ENCODE results near the gene APLP2.
"Not testable (repeated sequence)": the region's sequence is repeated elsewhere in the genome, so short reads cannot be mapped to it uniquely, and the experiment has no call there.

APLP2 gene

GRCh38 chr11:130062026-130062425 lies 7.7 kb upstream of the APLP2 start:
- DNase-seq, result no peak

- peak; percentile 86 for DNase-seq
Measured at GRCh38 chr11:130063451-130063850, 6.2 kb upstream of the APLP2 start.

- no peak for DNase-seq
Measured at GRCh38 chr11:130064596-130064995, 5.1 kb upstream of the APLP2 start.

- no peak for DNase-seq
Measured at GRCh38 chr11:130066338-130066737, 3.4 kb upstream of the APLP2 start.

- no peak for DNase-seq
Measured at GRCh38 chr11:130068546-130068985, 1.1 kb upstream of the APLP2 start.

GRCh38 chr11:130068986-130069658 lies 572 bp upstream of the APLP2 start:
- peak; percentile 96 for DNase-seq

GRCh38 chr11:130070109-130070845 lies 583 bp downstream of the APLP2 start:
- no peak for DNase-seq

- no peak for DNase-seq
Measured at GRCh38 chr11:130070846-130071200, 1.1 kb downstream of the APLP2 start.

GRCh38 chr11:130071211-130071712 lies 1.6 kb downstream of the APLP2 start:
- no peak for DNase-seq

- no peak for DNase-seq
Measured at GRCh38 chr11:130074736-130075135, 5.0 kb downstream of the APLP2 start.

GRCh38 chr11:130076778-130077481 lies 7.2 kb downstream of the APLP2 start:
- DNase-seq, result peak; percentile 48

GRCh38 chr11:130077671-130078070 lies 8.0 kb downstream of the APLP2 start:
- DNase-seq, result peak; percentile 91

GRCh38 chr11:130078080-130078479 lies 8.4 kb downstream of the APLP2 start:
- peak; percentile 64 for DNase-seq

- no peak for DNase-seq
Measured at GRCh38 chr11:130085671-130086290, 16.1 kb downstream of the APLP2 start.

GRCh38 chr11:130086669-130087068 lies 17.0 kb downstream of the APLP2 start:
- DNase-seq, result no peak

GRCh38 chr11:130087294-130087926 lies 17.7 kb downstream of the APLP2 start:
- peak; percentile 67 for DNase-seq

GRCh38 chr11:130088217-130088616 lies 18.5 kb downstream of the APLP2 start:
- DNase-seq, result no peak

GRCh38 chr11:130088919-130089673 lies 19.4 kb downstream of the APLP2 start:
- DNase-seq, result no peak

GRCh38 chr11:130089674-130090073 lies 20.0 kb downstream of the APLP2 start:
- no peak for DNase-seq

GRCh38 chr11:130090517-130090916 lies 20.8 kb downstream of the APLP2 start:
- not testable (repeated sequence) for DNase-seq

- not testable (repeated sequence) for DNase-seq
Measured at GRCh38 chr11:130091169-130091568, 21.5 kb downstream of the APLP2 start.

- no peak for DNase-seq
Measured at GRCh38 chr11:130092661-130093060, 23.0 kb downstream of the APLP2 start.
